ENCODE measurements around the gene HIGD2A.

Gene HIGD2A

DNA sequence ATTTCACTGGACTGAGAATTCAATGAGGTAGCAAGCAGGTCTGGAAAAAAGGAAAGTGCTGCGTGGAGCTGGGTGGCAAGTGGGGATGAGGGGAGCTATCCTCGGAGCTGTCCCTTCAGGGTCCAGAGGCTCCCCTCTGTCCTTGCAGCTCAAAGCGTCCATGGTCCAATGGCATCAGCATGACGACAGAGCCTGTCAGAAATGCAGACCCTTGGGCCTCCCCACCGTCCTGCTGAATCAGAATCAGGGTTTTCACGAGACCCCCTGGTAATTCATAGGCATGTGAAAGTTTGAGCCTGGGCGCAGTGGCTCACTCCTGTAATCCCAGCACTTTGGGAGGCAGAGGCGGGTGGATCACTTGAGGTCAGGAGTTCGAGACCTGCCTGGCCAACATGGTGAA lies 5.5 kb downstream of the HIGD2A start:
- TF ChIP-seq, protein P1, sequence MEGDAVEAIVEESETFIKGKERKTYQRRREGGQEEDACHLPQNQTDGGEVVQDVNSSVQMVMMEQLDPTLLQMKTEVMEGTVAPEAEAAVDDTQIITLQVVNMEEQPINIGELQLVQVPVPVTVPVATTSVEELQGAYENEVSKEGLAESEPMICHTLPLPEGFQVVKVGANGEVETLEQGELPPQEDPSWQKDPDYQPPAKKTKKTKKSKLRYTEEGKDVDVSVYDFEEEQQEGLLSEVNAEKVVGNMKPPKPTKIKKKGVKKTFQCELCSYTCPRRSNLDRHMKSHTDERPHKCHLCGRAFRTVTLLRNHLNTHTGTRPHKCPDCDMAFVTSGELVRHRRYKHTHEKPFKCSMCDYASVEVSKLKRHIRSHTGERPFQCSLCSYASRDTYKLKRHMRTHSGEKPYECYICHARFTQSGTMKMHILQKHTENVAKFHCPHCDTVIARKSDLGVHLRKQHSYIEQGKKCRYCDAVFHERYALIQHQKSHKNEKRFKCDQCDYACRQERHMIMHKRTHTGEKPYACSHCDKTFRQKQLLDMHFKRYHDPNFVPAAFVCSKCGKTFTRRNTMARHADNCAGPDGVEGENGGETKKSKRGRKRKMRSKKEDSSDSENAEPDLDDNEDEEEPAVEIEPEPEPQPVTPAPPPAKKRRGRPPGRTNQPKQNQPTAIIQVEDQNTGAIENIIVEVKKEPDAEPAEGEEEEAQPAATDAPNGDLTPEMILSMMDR (IDR thresholded peaks at IDR 0.05; ENCODE audit: control insufficient read depth, insufficient read depth, low read depth, low read length, missing control alignments): no peak
- no peak overlapping the region for H3K4me3 ChIP-seq (ENCODE audit: control insufficient read depth, low read depth, low read length)
- DNase-seq (ENCODE audit: low read depth): no peak

DNA sequence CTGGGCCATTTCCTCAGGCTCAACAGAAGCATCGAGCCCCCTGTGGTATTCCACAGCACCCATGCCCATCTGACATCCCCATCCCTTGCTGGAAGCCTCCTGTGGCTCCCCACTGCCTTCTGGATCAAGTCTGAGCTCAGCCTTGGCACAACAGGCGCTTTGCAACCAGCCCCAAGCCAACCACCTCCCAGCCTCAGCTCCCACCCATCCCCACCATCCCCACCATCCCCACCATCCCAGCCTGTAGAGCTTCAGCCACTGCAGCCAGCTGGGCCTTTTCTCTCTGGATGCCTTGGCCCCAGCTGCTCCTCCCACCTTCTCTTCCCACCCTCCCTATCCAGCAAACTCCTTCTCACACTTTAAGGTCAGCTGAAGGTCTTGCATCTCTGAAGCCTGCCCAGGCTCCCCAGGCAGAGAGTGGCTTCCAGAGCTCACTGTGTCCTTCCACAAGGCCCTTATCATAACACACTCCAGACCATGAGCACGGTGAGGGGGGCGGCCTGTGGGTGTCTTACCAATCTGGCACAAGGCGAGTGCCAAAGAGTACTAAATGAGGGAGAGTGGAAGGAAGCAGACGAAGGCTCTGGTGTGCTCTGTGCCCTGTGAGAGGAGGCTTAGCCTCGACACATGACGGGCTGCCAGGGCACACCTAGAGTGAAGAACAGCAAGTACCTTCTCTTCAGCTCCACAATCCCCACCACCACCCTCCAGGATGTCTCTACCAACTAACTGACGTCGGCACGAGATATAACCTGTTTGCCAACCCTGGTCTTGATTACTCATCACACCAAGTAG lies 6.5 kb downstream of the HIGD2A start:
- no peak for DNase-seq (ENCODE audit: low read depth)
- TF ChIP-seq, protein P1 (IDR thresholded peaks at IDR 0.05; ENCODE audit: control insufficient read depth, insufficient read depth, low read depth, low read length, missing control alignments): no peak
- no peak overlapping the region for H3K4me3 ChIP-seq (ENCODE audit: control insufficient read depth, low read depth, low read length)

DNA sequence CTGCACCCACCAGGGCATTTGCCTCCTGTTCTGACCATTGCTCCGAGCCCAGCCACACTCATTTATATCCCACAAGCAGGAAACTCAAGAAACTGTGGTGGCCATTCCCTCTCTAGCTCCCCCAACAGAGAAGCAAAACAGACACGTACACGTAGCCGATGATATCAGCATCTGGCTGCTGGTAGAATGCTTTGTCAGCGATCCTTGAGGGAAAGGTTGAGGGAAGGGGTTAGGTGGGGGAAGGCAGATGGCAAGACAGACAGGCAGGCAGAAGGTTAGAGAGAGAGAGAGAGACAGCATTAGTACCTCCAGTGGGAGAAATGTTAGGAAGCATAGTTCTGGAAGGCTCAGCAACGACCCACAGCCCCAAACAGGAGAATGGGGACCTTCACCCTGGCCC lies 7.8 kb downstream of the HIGD2A start:
- TF ChIP-seq, protein P1 (IDR thresholded peaks at IDR 0.05; ENCODE audit: control insufficient read depth, insufficient read depth, low read depth, low read length, missing control alignments): no peak
- DNase-seq (ENCODE audit: low read depth): no peak
- H3K4me3 ChIP-seq (ENCODE audit: control insufficient read depth, low read depth, low read length): no peak overlapping the region

DNA sequence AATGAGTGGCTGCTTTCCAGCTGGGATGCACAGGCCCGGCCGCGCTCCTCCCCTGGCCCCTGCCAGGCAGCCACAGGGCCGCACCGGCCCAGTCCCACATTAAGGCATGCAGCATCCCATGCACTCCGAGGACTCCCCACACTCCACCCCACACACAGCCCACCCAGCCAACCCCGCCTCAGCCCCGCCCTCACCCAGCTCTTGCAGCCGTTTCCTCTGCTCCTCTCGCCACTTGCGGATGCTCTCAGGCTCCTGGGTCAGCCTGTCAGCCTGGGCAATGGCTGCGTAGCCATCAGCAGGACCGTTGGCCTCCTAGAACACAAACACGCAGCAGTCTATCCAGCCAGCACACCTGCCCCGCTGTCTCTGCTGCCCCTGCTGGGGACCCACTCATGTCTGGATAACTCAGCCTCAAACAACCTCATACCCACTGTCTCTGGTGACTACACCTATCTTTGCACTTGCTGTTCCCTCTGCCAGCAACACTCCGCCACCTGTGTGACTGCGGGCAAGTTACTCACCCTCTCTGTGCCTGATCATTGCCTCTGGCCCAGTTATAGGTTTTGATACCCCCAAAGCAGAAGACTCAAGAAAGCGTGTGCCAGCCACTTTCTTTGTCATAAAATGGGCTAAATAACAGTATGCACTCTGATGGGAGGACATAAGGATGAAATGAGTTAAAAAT lies 9.3 kb downstream of the HIGD2A start:
- TF ChIP-seq, protein P1 (IDR thresholded peaks at IDR 0.05; ENCODE audit: control insufficient read depth, insufficient read depth, low read depth, low read length, missing control alignments): no peak
- H3K4me3 ChIP-seq (ENCODE audit: control insufficient read depth, low read depth, low read length): no peak overlapping the region
- no peak for DNase-seq (ENCODE audit: low read depth)

DNA sequence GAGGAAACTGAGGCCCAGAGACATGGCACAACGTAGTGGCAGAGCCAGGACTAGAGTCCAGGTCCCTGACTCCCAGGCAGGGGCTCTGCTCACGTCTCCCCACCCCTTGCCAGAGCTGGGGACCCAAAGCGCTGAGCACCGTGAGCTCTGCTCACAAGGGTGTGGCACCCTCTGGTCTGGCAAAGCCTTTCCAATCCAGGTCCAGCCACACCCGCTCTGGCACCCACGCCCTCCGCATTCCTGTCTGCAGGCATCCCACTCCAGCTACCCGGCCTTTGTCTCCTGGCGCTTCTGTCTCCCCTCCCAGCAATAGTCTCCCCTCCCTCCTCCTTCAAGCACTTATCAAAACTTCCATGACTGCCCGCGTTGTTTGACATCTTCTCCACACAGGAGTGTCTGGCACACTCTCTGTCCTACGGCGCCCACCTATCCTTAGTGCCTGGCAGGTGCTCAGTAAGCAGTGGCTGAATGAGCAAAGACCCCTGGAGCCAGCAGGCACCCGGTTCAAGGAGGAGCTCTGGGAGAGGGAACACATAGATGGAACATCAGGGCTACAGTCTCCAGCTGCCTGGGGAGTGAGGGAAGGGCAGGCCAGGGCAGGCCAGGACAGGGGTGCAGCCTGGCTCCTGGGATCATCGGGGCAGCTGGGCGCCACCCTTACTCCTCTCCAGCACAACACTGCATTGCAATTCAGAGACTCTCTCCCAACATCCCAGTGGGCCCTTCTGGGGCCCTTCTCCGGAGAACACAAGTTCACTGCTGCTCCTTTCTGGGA lies 12.0 kb downstream of the HIGD2A start:
- TF ChIP-seq, protein P1 (IDR thresholded peaks at IDR 0.05; ENCODE audit: control insufficient read depth, insufficient read depth, low read depth, low read length, missing control alignments): no peak
- H3K4me3 ChIP-seq (ENCODE audit: control insufficient read depth, low read depth, low read length): no peak overlapping the region
- DNase-seq (ENCODE audit: low read depth): no peak
